OCI-M1 (cell line): Measurements from ENCODE around the gene LCT.

Source experiments
- DNase-seq: peaks from one replicate; lab custom pipeline; 2025; lab: John Stamatoyannopoulos, UW

LCT gene

DNA sequence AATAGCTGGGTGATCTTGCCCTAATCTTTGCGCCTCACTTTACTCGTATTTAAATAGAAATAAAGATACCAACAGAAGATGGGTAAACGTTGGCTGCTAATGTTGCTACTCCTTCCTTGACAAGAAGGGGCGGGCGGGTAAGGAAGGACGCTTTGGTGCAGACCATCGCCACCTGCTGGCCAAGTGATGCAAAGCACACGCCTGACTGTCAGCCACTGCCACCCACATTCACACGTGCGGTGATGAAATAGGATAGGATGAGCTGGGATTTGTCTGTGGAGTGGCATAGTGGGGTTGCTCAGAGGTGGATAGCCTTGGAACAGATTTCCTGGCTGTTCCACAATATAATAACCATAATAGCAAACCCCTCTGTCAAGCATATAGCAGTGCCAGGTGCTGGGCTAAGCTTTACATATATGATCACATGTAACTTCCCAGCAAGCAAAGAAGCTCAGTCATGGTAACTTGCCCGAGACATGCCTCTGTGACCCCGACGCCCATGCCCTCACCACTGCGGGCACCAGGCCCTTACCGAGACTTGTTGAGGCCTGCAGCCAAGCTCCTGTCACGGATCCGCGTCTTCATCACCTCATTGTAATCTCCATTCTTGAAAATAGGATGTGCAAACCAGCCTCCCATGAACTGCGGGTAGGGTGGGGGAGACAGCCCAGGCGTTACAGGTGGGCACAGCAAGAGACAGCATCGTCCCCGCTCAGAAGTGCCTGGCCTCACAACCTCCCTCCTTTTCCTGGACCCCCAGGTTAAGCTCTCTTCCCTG lies 39.3 kb downstream of the LCT start:
- peak; percentile 89 for DNase-seq

DNA sequence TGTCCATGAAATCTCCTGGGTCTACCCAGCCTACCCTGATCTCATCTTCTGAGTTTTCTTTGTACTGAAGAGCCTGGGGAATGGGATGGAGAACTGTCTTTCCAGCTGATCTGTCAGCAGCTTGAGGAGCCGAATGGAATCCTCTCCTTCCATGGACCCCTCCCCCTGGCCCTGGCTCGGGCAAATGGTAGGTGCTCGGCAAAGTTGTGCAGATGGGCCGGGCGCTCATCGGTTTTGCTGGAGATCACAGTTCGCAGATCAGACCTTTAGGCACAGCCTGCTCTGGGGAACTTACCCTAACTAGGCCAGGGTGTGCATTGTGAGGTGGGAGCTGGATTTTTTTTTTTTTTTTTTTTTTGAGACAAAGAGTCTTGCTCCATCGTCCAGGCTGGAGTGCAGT lies 40.4 kb downstream of the LCT start:
- no peak for DNase-seq

DNA sequence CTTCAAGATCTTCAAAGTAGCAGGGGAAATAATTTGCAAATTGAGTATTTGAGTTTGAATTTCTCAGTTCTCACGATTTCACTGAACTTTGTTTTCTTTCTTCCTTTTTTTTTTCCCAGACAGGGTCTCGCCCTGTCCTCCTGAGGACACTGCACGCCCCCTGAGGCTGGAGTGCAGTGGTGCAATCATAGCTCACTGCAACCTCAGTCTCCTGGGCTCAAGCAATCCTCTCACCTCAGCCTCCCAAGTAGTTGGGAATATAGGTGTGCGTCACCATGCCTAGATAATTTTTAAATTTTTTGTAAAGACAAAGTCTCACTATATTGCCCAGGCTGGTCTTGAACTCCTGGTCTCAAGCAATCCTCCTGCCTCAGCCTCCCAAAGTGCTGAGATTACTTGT lies 41.3 kb downstream of the LCT start:
- DNase-seq, result peak; percentile 16

DNA sequence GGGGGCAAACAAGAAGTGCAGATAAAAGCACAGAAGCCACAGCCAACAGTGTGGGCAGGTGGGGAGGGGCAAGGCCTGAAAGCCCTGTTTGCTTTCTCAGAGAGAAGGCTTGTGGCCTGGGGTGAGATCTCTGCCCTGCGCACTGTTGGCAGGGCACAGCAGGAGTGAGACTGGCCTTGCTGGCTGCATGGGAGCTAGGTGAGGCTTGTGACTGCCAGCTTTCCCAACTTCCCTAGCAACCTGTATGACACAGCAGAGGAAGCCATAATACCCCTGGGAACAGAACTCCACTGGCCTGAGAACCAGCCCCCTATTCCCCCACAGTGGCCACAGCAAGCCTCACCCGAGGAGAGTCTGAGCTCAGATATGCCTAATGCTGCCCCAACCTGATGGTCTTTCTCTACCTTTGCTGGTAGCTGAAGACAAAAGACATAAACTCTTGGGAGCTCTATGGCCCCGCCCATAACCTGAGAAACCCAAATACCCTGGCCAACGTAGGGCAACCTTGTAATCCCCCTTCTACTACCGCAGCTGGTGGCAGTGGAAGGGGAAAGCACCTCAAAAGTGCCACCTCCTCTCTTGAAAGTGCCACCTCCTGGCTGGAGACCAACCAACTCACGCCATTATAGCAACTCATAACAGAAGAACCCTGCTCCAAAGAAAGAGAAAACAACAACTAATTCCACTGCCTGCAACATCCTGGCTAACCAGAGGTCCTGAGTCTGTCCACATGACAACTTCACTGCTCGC lies 44.4 kb downstream of the LCT start:
- DNase-seq, result no peak

DNA sequence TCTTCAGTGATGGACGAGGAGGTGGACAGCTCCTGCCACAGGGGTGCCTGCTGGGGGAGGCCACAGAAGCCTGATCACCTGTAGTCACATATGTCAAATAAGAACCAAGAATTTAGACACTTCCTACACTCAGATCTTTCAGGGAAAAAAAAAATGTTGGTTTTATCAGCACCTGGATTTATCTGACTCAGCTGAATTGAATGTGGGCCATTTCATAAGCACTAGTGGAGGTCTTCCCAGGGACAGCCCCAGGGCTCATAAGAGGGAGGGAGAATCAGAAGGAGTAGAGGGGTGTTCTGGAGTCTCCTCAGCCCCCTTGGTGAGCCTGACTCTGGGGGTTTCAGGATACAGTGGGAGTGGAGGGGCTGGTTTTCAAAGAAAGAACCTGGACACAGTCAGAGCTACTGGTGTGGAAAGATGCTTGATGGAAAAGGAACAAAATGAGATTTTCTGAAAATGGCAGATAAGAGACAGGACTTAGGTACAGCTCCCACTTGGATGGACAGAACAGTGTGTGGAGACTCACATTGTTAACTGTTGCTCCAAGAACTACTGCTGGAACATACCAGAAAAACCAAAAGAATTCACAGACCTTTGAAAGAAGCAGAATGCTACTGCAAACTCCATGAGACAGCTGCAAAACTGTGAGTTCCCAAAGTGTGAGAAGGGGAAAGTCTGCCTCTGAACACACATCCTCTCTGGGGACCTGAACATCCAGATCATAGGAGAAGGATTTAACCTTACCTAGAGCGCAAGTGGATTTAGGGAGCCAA lies 45.4 kb downstream of the LCT start:
- no peak for DNase-seq

DNA sequence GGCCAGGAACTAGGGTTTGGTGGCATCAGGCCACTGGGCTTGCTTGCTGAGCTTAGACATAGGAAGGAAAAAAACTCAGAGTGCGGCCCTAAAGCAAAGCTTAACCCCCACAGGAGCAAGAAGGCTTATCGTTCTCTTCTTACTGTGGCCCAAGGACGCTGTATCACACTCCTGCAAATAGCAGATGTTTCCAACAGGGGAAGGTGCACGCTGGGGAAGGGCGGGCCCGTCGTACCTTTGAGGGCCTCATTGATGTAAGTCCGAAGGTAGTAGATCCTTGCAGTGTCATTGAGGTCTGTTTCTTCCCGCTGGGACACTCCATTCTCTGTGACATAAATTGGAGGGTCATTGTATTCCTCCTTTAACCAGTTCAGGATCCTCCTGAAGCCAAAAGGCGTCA lies 46.6 kb downstream of the LCT start:
- no peak for DNase-seq

DNA sequence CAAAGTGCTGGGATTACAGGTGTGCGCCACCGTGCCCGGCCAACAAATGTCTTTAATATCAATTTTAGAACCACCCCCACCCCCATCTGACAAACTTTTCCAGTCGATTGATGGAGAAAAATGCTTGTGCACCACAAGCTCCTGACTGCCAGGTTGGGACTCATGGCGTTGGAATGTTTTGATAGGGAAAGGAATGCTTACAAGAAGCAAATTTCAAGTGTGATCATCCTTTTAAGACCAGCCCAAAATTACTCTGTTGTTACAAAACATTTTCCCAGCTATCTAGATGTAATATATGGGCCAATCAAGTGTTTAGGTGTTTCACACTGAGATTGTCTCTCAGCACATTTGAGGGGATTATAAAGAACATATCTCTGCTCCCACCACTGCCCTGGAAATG lies 50.2 kb downstream of the LCT start:
- DNase-seq, result no peak

DNA sequence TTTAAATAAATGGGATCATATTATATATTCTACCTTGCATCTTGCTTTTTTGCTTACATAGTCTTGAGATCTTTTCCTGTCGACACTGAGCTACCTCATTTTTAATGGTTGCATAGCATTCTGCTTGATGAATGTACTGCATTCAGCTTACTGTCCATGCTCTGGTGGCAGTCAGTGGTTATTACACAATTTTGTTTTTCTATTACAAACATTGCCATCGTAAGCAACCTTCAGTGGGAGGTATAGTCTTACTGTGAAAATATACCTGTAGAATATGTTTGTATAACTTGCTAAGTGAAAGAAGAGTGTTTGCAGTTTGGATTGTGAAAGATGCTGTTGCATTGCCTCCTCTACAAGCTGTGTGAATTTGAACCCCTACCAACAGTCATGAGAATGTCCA lies 52.0 kb downstream of the LCT start:
- peak; percentile 3 for DNase-seq

DNA sequence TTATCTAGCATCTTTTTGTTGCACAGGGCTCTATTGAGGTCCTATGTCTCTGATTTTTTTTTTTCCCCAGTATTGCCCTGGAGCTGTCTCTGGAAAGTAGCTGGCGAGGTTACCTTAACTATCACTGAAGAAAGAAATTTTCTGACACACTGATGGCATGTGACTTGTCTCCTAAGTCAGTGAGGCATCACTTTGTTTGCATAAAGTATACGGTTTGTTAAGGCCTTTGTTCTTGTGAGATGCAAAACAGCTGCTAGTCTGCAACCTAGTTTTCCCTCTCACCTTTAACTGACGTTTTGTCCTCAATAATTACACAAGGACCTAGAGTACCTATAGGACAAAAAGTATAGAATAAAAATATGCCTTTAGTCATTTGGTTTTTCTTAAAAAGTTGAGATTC lies 53.5 kb downstream of the LCT start:
- DNase-seq, result no peak

DNA sequence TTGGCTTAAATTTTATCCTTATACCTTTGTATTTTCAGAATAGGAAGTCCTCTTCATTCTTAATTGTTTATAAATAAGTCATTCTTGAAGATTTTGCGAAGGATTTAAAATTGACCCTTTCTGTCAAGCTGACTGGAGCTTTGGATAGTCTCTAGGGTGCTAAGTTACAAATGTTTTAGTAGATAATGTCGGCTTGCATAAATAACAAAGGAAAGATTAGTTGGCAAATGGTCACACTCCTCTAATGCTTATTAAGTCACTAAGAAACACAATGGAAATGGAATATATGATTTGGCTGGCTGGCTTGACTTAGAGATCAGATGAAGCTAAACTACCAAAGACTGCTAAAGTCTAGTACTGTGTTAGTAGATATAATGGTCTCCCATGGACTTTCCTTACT lies 54.8 kb downstream of the LCT start:
- DNase-seq, result no peak

DNA sequence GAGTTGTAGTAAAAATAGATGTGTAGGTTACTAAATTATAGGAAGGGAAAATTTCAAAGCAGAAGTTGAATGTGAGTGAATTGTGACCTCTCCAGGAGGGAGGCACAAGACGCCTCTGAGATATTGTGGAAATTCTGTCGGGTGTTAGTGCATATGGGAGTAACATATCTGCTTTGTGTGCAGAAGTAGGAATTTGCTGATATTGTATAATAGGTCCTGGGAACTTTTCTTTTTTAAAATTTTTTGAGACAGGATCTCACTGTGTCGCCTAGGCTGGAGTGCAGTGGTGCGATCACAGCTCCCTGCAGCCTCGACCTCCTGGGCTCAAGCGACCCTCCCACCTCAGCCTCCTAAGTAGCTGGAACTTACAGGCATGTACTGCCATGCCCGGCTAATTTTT lies 60.6 kb downstream of the LCT start:
- no peak for DNase-seq

DNA sequence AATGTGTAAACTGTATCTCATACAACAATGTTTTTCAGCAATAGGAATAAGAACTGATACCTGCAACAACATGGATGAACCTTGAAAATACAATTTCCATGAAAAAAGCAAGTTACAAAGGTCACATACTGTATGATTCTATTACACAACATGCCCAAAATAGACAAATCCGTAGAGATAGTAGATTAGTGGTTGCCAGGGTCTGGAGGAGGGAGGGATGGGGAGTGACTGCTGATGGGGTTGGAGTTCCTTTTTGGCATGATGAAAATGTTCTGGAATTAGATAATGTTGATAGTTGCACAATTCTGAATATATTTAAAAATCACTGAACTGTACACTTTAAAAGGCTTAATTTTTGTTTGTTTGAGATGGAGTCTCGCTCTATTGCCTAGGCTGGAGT lies 61.6 kb downstream of the LCT start:
- no peak for DNase-seq

DNA sequence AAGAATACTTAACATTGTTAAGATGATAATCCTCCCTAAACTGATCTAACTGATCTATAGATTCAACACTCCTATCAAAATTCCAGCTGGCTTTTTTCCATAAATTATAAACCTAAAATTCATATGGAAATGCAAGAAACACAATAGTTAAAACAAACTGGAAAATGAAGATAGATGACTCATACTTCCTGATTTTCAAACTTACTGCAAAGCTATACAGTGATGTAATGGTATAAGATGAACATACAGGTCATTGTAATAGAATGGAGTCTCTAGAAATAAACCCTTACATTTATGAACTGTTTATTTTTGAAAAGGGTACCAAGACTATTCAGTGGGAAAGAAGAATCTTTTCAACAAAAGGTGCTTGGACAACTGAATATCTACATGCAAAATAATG lies 63.1 kb downstream of the LCT start:
- DNase-seq, result peak; percentile 37

DNA sequence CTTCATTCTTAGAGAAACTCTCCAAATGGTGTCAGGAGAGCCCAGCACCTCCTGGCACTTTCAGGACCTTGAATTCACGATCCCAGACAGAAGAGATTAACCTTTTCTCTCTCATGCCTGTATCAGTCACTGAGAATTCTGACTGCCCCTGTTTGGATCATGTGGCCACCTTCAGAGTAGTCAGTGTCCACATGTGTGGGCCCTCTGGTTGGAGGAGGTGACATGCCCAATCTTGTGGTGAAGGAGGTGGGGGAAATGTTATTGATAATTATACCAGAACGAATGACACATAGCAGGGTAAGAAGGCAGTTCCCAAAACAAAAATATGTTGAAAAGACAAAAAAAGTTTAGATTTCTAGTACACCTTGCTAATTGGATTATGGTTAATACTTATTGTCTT lies 63.7 kb downstream of the LCT start:
- DNase-seq, result no peak

DNA sequence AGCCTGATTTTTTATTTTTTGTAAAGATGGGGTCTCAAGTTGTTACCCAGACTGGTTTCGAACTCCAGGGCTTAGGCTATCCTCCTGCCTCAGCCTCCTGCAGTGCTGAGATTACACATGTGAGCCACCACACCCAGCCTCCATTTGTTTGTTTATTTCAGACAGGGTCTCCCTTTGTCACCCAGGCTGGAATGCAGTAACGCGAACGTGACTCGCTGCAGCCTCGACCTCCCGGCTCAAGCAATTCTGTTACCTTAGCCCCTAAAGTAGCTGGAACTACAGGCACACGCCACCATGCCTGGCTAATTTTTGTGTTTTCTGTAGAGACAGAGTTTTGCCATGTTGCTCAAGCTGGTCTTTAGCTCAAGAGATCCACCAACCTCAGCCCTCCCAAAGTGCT lies 68.1 kb downstream of the LCT start:
- DNase-seq, result no peak

DNA sequence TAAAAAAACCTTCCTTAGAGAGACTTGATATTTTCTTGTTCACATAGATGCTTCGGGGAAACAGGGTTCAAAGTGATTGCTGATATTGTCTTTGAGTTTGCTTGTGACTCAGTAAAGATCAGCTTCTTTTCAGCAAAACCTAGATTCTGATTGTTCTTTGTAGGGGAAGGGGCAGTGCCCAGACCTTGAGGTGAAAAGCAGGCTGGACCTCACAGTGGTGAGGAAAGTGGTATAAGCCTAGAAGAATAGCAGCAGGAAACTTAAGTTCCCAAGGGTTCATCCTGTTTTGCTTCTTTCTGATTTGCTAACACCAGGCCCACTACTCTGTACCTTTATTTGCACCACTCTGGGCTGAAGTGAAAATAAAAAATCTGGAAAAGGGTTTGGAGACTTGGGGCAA lies 74.5 kb downstream of the LCT start:
- DNase-seq, result no peak

DNA sequence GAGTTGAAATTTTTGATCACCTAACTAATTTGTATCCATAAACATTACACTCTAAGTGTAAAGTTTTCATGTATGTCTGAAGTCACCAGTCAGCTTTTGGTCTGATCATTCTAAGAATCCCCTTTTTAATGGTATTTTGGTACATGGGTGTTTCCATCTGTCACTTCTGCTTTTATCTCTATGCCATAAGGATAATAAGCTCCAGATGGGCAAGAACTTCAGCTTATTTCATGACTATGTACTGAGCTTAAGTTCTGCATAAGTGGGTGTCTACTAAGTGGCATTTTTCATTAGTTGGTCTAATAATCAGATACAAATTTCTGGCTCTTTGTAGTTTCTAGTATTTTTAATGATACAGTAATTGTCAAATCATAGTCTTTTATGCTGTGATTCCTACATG lies 75.0 kb downstream of the LCT start:
- DNase-seq, result no peak

DNA sequence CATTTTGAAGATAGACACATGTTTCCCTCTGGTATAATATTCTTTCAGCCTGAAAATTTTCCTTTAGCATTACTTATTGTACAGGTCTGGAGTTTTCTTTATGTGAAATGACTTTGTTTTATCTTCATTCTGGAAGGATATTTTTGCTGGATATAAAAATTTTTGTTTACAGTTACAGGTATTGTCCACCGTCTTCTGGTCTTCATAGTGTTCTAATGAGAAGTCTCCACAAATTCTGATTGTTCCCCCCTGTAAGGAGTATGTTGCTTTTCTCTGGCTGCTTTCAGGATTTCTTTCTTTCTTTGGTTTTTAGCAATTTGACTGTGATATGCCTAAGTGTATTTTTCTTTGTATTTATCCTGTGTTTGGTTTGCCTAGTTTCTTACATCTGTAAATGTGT lies 80.3 kb downstream of the LCT start:
- DNase-seq, result no peak

DNA sequence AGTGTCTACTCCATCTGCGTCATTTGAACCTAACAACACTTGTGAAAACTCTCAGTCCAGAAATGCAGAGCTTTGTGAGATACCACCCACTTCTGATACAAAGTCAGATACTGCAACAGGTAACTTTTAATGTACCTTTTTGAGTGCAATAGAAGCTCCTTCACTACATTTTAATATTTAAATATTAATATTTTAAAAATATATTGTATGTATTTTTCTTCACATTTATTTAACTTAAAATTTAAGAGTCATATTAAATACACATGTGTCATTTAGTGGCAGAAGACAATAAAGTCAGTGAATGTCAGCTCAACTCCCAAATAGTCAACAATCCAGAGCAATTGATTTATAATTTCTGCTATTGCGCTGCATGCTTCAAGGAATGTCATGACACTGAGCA lies 81.4 kb downstream of the LCT start:
- no peak for DNase-seq

DNA sequence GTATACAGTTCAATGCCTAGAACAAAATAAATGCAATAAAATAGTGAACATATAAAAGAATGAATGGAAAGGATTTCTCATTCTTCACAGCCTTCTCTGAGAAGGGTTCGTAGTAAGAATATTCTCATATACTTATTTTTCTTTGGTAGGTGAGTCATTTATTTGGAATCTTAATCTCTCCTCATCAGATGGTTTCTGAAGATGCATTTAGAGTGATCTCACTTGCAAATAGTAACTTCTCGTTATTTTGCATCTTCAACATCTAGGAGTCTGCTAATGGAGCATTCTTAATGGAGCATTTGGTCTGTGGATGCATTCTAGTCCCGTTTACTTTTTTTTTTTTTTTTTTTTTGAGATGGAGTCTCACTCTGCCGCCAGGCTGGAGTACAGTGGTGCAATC lies 91.4 kb downstream of the LCT start:
- no peak for DNase-seq

DNA sequence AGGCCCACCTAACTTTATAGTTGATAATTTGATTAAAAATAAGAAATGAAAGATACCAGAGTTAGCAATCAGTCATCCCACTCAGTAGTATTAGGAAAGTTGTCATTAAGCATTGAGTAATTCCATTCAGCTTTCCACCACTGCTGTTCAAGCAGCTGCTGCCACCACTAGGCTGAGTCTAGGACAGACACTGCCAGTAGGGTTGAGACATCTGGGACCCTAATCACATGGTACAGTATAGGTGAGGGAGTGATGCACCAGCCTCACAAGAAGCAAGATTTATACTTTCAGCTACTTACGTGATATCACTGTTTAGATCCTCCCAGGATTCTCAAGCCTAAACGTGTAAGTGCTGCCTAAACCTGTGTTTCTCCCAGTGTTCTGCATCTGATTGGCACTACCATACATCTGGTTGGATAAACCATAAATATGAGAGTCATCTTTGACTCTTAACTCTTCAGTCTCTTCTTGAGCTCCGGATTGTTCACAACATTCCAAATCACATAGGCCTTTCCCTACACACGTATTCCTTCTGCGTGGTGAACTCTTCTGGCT lies 92.1 kb downstream of the LCT start:
- peak; percentile 40 for DNase-seq

DNA sequence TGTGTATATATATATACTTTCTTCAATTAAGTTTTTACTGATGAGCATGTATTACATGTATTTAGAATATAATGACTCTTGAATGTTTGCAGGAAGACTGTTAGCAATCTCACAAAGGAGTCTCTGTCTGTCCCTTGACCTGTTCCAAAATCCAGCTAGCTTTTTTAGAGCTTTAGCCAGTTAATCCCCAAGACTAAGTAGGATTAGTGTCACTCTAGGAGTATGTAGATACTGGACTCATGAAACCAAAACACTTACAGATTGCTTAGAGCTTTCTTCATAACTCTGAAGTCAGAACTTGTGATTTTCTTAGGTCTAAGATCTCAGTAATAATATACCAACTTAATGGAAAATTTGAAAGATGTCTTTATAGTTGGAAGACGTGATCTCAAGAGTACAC lies 93.1 kb downstream of the LCT start:
- peak; percentile 12 for DNase-seq

DNA sequence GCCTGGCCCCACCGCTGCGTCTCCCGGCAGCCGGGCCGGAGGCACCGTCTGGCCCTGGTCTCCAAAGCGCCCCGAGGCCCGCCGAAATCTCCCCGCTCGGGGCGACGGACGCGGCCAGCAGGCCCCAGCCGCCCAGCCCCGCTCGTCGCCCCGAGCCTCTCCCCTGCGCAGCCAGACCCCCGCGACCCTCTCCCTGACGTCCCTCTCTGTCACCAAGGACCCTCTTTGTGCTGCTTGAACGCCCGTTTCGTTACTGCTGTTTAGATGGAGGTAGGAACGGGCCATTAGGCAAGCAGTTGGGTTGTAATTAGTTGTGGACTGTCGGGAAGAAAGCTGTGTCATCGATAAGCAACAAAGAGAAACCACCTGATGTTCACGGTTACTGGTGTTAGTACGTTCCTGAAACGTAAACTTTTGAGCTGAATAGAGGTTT lies 94.6 kb downstream of the LCT start:
- peak; percentile 72 for DNase-seq
